Gastrocnemius medialis (tissue), 4 donors: ENCODE results near the gene HDGFL2.

ENCODE experiments used
- POLR2A ChIP-seq, 2 donors: fragments of 450-650 bp; IDR thresholded peaks; one replicate each; pipeline ENCODE4 v1.6.1; 2017; ENCODE audit warnings: antibody characterized with exemption in 2 of 2, mild to moderate bottlenecking in 2 of 2, moderate library complexity in 2 of 2
- TF ChIP-seq, protein P1 (sequence below), 5 experiments: fragments of 450-650 bp in 3 of 5; fragments of 200-600 bp in 2 of 5; sonication (generic) in 2 of 5; IDR thresholded peaks in 4 of 5; conservative IDR thresholded peaks in 1 of 5; 1 replicate in 4 of 5; 2 replicates in 1 of 5; pipeline ENCODE4 v1.5.1; 2016 to 2019; ENCODE audit warnings: antibody characterized with exemption in 5 of 5, mild to moderate bottlenecking in 3 of 5, moderate library complexity in 3 of 5

DNA sequence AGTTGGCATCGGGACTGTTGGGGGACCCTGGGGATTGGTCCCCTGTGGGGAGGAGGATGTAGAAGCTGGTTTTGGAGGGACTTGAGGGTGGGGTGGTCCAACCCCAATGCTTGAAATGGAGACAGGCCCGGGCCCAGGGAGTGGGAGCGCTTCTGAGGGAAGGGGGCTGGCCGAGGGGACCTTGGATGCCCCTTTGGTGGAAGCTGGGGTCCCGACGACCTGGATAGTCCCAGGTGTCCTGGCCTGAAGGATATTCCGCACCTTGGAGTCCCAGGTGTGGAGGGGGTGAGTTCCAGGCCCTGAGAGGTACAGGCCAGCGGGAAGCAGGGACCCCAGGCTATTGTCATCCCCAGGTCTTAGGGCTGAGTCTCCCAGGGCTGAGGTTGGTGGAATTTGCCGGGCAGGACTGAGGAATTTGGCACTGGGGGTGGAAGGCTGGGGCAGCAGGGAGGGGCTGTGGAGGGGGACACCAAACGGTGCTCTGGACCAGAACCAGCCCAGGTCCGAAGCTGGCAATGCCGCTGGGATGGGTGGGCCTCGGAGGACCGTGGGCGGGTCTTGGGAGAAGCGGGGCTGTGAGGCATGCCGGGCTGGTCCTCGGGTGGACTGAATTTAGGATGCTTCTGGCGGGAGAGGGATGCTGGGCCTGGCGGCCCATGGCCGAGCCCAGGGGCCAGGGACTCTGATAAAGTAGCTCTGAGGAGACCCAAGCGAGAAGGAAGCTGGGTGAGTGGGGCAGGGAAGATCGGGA, 1.8 kb downstream of the HDGFL2 start:
- TF ChIP-seq, protein P1, sequence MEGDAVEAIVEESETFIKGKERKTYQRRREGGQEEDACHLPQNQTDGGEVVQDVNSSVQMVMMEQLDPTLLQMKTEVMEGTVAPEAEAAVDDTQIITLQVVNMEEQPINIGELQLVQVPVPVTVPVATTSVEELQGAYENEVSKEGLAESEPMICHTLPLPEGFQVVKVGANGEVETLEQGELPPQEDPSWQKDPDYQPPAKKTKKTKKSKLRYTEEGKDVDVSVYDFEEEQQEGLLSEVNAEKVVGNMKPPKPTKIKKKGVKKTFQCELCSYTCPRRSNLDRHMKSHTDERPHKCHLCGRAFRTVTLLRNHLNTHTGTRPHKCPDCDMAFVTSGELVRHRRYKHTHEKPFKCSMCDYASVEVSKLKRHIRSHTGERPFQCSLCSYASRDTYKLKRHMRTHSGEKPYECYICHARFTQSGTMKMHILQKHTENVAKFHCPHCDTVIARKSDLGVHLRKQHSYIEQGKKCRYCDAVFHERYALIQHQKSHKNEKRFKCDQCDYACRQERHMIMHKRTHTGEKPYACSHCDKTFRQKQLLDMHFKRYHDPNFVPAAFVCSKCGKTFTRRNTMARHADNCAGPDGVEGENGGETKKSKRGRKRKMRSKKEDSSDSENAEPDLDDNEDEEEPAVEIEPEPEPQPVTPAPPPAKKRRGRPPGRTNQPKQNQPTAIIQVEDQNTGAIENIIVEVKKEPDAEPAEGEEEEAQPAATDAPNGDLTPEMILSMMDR (IDR thresholded peaks at IDR 0.05 in 4 of 5, conservative IDR thresholded peaks at IDR 0.05 in 1 of 5), result no peak
- no peak for TF ChIP-seq POLR2A (IDR thresholded peaks at IDR 0.05)
